ENCODE data around the gene FNDC3B.

GRCh38 chr3:172216267-172216666 is 176.9 kb downstream of the FNDC3B start:
- TF ChIP-seq POLR2A (IDR thresholded peaks at IDR 0.05; ENCODE audit: low read depth, low read length), result no peak
- no peak for TF ChIP-seq CTCF (IDR thresholded peaks at IDR 0.05; ENCODE audit: extremely low read depth in 1 of 2, insufficient read depth in 1 of 2, low read depth in 1 of 2, low read length in 2 of 2)
- TF ChIP-seq MAX (IDR thresholded peaks at IDR 0.05; ENCODE audit: insufficient read depth, insufficient read length), result no peak
- no peak for TF ChIP-seq JUN (IDR thresholded peaks at IDR 0.05; ENCODE audit: borderline replicate concordance, insufficient read depth, insufficient read length, low read depth)
